ENCODE measurements around the gene CDK2AP2.

DNA sequence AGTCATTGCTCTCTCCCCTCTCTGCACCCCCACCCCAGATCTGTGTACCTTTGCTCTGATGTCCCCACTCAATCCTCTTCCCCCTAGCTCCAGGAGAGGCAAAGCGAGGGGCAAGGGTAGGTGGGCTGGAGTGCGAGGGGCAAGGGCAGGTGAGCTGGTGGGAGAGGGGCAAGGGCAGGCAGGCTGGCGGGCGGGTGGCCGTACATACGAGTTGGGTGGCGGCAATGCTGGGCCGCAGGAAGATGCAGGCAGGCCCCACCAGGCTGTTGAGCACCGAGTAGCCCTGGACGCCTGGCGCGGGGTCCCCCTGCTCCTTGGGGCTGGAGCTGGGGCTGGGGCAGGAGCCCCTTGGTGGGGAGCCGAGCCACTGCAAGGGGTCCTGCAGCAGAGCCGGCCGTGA, 14.4 kb upstream of the CDK2AP2 start:
- TF ChIP-seq CTCF (IDR thresholded peaks at IDR 0.05) = no peak
- no peak for TF ChIP-seq POLR2A (IDR thresholded peaks at IDR 0.05)

Measured in thyroid gland (tissue), 4 donors.